ENCODE results near the gene CKAP4.

- TF ChIP-seq CTCF (IDR thresholded peaks at IDR 0.05; ENCODE audit: low read length) = no peak
- TF ChIP-seq EZH2 (IDR thresholded peaks at IDR 0.05; ENCODE audit: borderline replicate concordance, low read length) = no peak
These were observed 39.5 kb upstream of the CKAP4 start for GRCh38 chr12:106287364-106287763.

All from OCI-LY1 (cell line).